SK-N-SH (cell line): ENCODE results near the gene FHDC1.

Experiments used
- JUND ChIP-seq: IDR thresholded peaks from 2 replicates; pipeline ENCODE4 v1.4.0; 2012
- TF ChIP-seq, protein P1 (sequence below): fragments of 200-600 bp; sonication (generic); IDR thresholded peaks from 2 replicates; pipeline ENCODE4 v1.6.1; 2017; ENCODE audit warnings: antibody characterized with exemption, mild to moderate bottlenecking, moderate library complexity

DNA sequence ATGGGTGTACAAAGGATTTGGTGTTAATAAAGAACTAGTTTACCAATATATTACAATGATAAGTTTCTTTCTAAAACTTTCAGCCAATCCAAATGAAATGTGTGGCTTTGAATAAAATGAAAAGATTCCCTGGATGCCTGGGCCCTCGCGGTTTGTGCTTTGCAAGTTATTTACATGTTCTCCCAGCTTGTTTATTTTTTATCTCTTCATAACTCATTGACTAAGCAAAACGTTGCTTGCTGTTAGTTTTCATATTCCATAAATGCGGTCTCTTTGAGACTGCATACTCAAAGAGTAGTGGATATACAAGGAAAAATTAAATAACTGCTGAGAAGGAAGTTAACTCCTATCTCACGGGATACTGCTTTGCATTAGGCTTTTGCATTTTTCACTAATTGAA is 26.0 kb downstream of the FHDC1 start:
- TF ChIP-seq JUND: no peak
- TF ChIP-seq, protein P1, sequence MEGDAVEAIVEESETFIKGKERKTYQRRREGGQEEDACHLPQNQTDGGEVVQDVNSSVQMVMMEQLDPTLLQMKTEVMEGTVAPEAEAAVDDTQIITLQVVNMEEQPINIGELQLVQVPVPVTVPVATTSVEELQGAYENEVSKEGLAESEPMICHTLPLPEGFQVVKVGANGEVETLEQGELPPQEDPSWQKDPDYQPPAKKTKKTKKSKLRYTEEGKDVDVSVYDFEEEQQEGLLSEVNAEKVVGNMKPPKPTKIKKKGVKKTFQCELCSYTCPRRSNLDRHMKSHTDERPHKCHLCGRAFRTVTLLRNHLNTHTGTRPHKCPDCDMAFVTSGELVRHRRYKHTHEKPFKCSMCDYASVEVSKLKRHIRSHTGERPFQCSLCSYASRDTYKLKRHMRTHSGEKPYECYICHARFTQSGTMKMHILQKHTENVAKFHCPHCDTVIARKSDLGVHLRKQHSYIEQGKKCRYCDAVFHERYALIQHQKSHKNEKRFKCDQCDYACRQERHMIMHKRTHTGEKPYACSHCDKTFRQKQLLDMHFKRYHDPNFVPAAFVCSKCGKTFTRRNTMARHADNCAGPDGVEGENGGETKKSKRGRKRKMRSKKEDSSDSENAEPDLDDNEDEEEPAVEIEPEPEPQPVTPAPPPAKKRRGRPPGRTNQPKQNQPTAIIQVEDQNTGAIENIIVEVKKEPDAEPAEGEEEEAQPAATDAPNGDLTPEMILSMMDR: no peak
